KMS-11 (cell line): Measurements from ENCODE around the gene PTPRN2.

Source experiments
- H2AFZ ChIP-seq: fragments of 200-600 bp; sonication (generic); 2 replicates; pipeline ENCODE4 v1.6.1; 2016; ENCODE audit warnings: antibody characterized with exemption, mixed run types, low read depth
- H3K27ac ChIP-seq: fragments of 200-600 bp; sonication (generic); 2 replicates; pipeline ENCODE4 v1.6.1; 2016; ENCODE audit warnings: mild to moderate bottlenecking, mixed run types
- H3K27me3 ChIP-seq: fragments of 200-600 bp; sonication (generic); 2 replicates; pipeline ENCODE4 v1.6.1; 2017; ENCODE audit warnings: mild to moderate bottlenecking, low read depth, mixed run types, moderate library complexity; ENCODE audit not compliant: insufficient read depth
- H3K36me3 ChIP-seq: fragments of 200-600 bp; sonication (generic); 2 replicates; pipeline ENCODE4 v1.6.1; 2017; ENCODE audit warnings: mild to moderate bottlenecking, mixed run types; ENCODE audit not compliant: insufficient read depth
- H3K4me1 ChIP-seq: fragments of 200-600 bp; sonication (generic); 2 replicates; pipeline ENCODE4 v1.6.1; 2016; ENCODE audit warnings: mild to moderate bottlenecking, low read depth, mixed run types; ENCODE audit not compliant: poor library complexity, severe bottlenecking
- H3K4me2 ChIP-seq: fragments of 200-600 bp; sonication (generic); 2 replicates; pipeline ENCODE4 v1.7.0; 2016; ENCODE audit warnings: mild to moderate bottlenecking, mixed run types
- H3K4me3 ChIP-seq: fragments of 200-600 bp; sonication (generic); IDR thresholded peaks from 2 replicates; pipeline ENCODE4 v1.6.1; 2017; ENCODE audit warnings: low read depth, low read length, mixed read lengths; ENCODE audit not compliant: insufficient read depth
- H3K79me2 ChIP-seq: fragments of 200-600 bp; sonication (generic); 2 replicates; pipeline ENCODE4 v1.6.1; 2016; ENCODE audit warnings: low read depth, mixed run types; ENCODE audit not compliant: insufficient read depth
- H3K9ac ChIP-seq: fragments of 200-600 bp; sonication (generic); 2 replicates; pipeline ENCODE4 v1.6.1; 2016; ENCODE audit warnings: mild to moderate bottlenecking, mixed run types
- H4K20me1 ChIP-seq: fragments of 200-600 bp; sonication (generic); 2 replicates; pipeline ENCODE4 v1.6.1; 2016; ENCODE audit warnings: mild to moderate bottlenecking, mixed run types; ENCODE audit not compliant: insufficient read depth
- TF ChIP-seq, protein P1 (sequence below): fragments of 200-600 bp; sonication (generic); conservative IDR thresholded peaks from 2 replicates; pipeline ENCODE4 v1.6.1; 2017; ENCODE audit warnings: low read depth, mild to moderate bottlenecking, antibody characterized with exemption, low read length, moderate library complexity, mixed read lengths

PTPRN2 gene

DNA sequence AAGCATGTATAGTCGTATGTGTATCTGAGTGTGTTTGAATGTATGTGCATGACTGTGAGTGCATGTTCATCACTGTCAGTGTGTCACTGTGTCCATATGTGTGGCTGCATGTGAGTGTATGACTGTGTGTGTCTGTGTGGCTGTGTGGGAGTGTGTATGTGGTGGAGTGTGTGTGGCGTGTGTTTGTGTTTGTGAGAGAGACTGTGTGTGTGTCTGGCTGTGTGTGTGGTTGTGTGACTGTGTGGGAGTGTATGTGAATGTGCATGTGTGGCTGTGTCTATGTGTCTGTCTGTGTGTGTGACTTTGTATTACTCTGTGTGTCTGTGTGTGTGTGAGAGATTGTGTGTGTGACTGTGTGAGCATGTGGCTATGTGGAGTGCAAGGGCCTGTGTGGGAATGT is 748.4 kb downstream of the PTPRN2 start:
- TF ChIP-seq, protein P1, sequence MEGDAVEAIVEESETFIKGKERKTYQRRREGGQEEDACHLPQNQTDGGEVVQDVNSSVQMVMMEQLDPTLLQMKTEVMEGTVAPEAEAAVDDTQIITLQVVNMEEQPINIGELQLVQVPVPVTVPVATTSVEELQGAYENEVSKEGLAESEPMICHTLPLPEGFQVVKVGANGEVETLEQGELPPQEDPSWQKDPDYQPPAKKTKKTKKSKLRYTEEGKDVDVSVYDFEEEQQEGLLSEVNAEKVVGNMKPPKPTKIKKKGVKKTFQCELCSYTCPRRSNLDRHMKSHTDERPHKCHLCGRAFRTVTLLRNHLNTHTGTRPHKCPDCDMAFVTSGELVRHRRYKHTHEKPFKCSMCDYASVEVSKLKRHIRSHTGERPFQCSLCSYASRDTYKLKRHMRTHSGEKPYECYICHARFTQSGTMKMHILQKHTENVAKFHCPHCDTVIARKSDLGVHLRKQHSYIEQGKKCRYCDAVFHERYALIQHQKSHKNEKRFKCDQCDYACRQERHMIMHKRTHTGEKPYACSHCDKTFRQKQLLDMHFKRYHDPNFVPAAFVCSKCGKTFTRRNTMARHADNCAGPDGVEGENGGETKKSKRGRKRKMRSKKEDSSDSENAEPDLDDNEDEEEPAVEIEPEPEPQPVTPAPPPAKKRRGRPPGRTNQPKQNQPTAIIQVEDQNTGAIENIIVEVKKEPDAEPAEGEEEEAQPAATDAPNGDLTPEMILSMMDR = no peak
- Histone ChIP-seq H3K79me2 (no peaks in the 10 kb centered on the region), H3K27ac (no peak overlapping the region), H4K20me1 (no peaks in the 10 kb centered on the region), H2AFZ (no peak overlapping the region), H3K36me3 (no peaks in the 10 kb centered on the region), H3K4me2 (no peak overlapping the region), H3K4me3 (no peak overlapping the region), H3K27me3 (peaks cover 12% of the 10 kb centered on the region; the same call in 1 of the 2 replicates), H3K9ac (no peak overlapping the region), H3K4me1 (no peaks in the 10 kb centered on the region)

DNA sequence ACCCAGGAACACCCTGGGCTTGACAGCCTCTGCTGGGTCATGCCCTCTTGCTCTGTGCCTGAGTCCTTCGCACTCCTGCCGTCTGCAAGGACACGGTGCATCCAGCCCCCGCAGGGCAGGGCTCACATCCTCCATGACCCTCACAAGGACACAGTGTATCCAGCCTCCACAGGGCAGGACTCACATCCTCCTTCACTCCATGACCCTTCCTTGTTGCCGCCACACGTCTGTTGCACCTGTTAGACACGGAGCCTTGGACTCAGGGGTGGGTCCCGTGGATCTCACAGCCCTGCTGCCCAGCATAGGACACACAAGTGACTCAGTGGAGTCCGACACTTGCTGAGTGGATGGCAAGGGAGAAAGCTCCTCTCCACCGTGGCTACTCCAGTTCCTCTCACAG is 750.1 kb downstream of the PTPRN2 start:
- H3K4me2 ChIP-seq = no peak overlapping the region
- H3K9ac ChIP-seq = no peak overlapping the region
- H3K79me2 ChIP-seq = no peaks in the 10 kb centered on the region
- no peak overlapping the region for H2AFZ ChIP-seq
- no peaks in the 10 kb centered on the region for H3K36me3 ChIP-seq
- H4K20me1 ChIP-seq = no peaks in the 10 kb centered on the region
- H3K27ac ChIP-seq = no peak overlapping the region
- no peaks in the 10 kb centered on the region for H3K4me1 ChIP-seq
- no peak overlapping the region for H3K4me3 ChIP-seq
- TF ChIP-seq, protein P1 = no peak
- H3K27me3 ChIP-seq = peaks cover 7% of the 10 kb centered on the region; the same call in 1 of the 2 replicates

GRCh38 chr7:157837047-157837446 is 750.6 kb downstream of the PTPRN2 start:
- H3K4me1 ChIP-seq = no peaks in the 10 kb centered on the region
- H3K36me3 ChIP-seq = no peaks in the 10 kb centered on the region
- no peak overlapping the region for H3K27ac ChIP-seq
- H3K27me3 ChIP-seq = peaks cover 7% of the 10 kb centered on the region; the same call in 1 of the 2 replicates
- H4K20me1 ChIP-seq = no peaks in the 10 kb centered on the region
- H3K4me2 ChIP-seq = no peak overlapping the region
- H3K4me3 ChIP-seq = no peak overlapping the region
- H3K79me2 ChIP-seq = no peaks in the 10 kb centered on the region
- no peak overlapping the region for H3K9ac ChIP-seq
- no peak overlapping the region for H2AFZ ChIP-seq
- TF ChIP-seq, protein P1 = no peak

- TF ChIP-seq, protein P1 = no peak
- H4K20me1 ChIP-seq = no peaks in the 10 kb centered on the region
- no peak overlapping the region for H3K27ac ChIP-seq
- no peak overlapping the region for H3K4me3 ChIP-seq
- H3K9ac ChIP-seq = no peak overlapping the region
- no peaks in the 10 kb centered on the region for H3K79me2 ChIP-seq
- no peak overlapping the region for H3K4me2 ChIP-seq
- H3K36me3 ChIP-seq = no peaks in the 10 kb centered on the region
- H3K4me1 ChIP-seq = no peaks in the 10 kb centered on the region
- H3K27me3 ChIP-seq = peaks cover 3% of the 10 kb centered on the region; the same call in 1 of the 2 replicates
- H2AFZ ChIP-seq = no peak overlapping the region
Measured at GRCh38 chr7:157834501-157835163, 753.0 kb downstream of the PTPRN2 start.
